Activated naive CD4-positive, alpha-beta T cell treated with anti-CD3 and anti-CD28 coated beads, Interleukin-2, amount 10 ng/mL, durations not matched to agents 7 days and 5 days (primary cell): ENCODE measurements around the gene ZBTB1.

Source experiments
- CTCF ChIA-PET: fragments of 350-600 bp; sonication (Branson Sonifier 250); formaldehyde crosslinking; loops from one replicate; lab custom pipeline; 2021; ENCODE audit warnings: antibody characterized with exemption; lab: Charles Lee
- DNase-seq: peaks from one replicate; pipeline ENCODE4 v3.0.0-alpha.2; 2020
- H3K27ac Mint-ChIP-seq: one replicate; pipeline ENCODE4 v1.8.0; 2021; ENCODE audit warnings: mild to moderate bottlenecking, moderate library complexity, mixed read lengths
- H3K27me3 Mint-ChIP-seq: one replicate; pipeline ENCODE4 v1.8.0; 2021; ENCODE audit warnings: mild to moderate bottlenecking, mixed read lengths
- H3K36me3 Mint-ChIP-seq: one replicate; pipeline ENCODE4 v1.8.0; 2021; ENCODE audit warnings: mixed read lengths
- H3K4me1 Mint-ChIP-seq: one replicate; pipeline ENCODE4 v1.8.0; 2021; ENCODE audit warnings: mixed read lengths
- H3K4me3 Mint-ChIP-seq: one replicate; pipeline ENCODE4 v1.8.0; 2021; ENCODE audit warnings: mild to moderate bottlenecking, moderate library complexity, mixed read lengths
- H3K9me3 Mint-ChIP-seq: one replicate; pipeline ENCODE4 v1.8.0; 2021; ENCODE audit warnings: mixed read lengths

The ZBTB1 gene

GRCh38 chr14:64475585-64476273 lies 28.8 kb upstream of the ZBTB1 start:
- H3K27me3 Mint-ChIP-seq: no peaks in the 10 kb centered on the region
- H3K4me3 Mint-ChIP-seq: no peak overlapping the region
- H3K36me3 Mint-ChIP-seq: peaks cover 4% of the 10 kb centered on the region
- H3K27ac Mint-ChIP-seq: no peak overlapping the region
- CTCF ChIA-PET: interaction anchor here (0.8 to 1.2 kb wide), 3 partner anchors 9 to 131 kb away, joined by 3 to 4 read pairs (median 3); no protein-coding TSS in a partner anchor
- no peaks in the 10 kb centered on the region for H3K4me1 Mint-ChIP-seq
- no peaks in the 10 kb centered on the region for H3K9me3 Mint-ChIP-seq
- no peak for DNase-seq

GRCh38 chr14:64476438-64476837 lies 28.1 kb upstream of the ZBTB1 start:
- Mint-ChIP-seq H3K4me1 (no peaks in the 10 kb centered on the region), H3K9me3 (no peaks in the 10 kb centered on the region), H3K27me3 (no peaks in the 10 kb centered on the region), H3K4me3 (no peak overlapping the region), H3K27ac (no peak overlapping the region), H3K36me3 (peaks cover 5% of the 10 kb centered on the region)
- CTCF ChIA-PET: interaction anchor here (1.1 to 4.8 kb wide), 4 partner anchors 9 to 160 kb away, joined by 3 to 36 read pairs (median 4); no protein-coding TSS in a partner anchor
- DNase-seq: no peak

GRCh38 chr14:64478634-64479250 lies 25.8 kb upstream of the ZBTB1 start:
- Mint-ChIP-seq H3K27me3 (no peaks in the 10 kb centered on the region), H3K9me3 (no peaks in the 10 kb centered on the region), H3K27ac (no peak overlapping the region), H3K36me3 (peaks cover 13% of the 10 kb centered on the region), H3K4me3 (no peak overlapping the region), H3K4me1 (no peaks in the 10 kb centered on the region)
- CTCF ChIA-PET: interaction anchor here (0.7 to 4.8 kb wide), 14 partner anchors 9 to 136 kb away, joined by 3 to 36 read pairs (median 5); no protein-coding TSS in a partner anchor
- DNase-seq: no peak

- no peak for DNase-seq
- no peak overlapping the region for H3K4me3 Mint-ChIP-seq
- H3K27ac Mint-ChIP-seq: no peak overlapping the region
- peaks cover 8% of the 10 kb centered on the region for H3K4me1 Mint-ChIP-seq
- peaks cover 50% of the 10 kb centered on the region for H3K36me3 Mint-ChIP-seq
- CTCF ChIA-PET: interaction anchor here (0.7 to 2.8 kb wide), 3 partner anchors 9 to 61 kb away, joined by 4 to 17 read pairs (median 10); no protein-coding TSS in a partner anchor
- no peaks in the 10 kb centered on the region for H3K27me3 Mint-ChIP-seq
- no peaks in the 10 kb centered on the region for H3K9me3 Mint-ChIP-seq
Measured at GRCh38 chr14:64488590-64489099, 15.9 kb upstream of the ZBTB1 start.

GRCh38 chr14:64491637-64492036 lies 12.9 kb upstream of the ZBTB1 start:
- CTCF ChIA-PET: interaction anchor here (1.2 to 2.8 kb wide), 2 partner anchors 12 to 62 kb away, joined by 3 to 17 read pairs; no protein-coding TSS in a partner anchor
- peaks cover 55% of the 10 kb centered on the region for H3K36me3 Mint-ChIP-seq
- DNase-seq: no peak
- no peak overlapping the region for H3K4me3 Mint-ChIP-seq
- no peak overlapping the region for H3K27ac Mint-ChIP-seq
- H3K9me3 Mint-ChIP-seq: no peaks in the 10 kb centered on the region
- H3K27me3 Mint-ChIP-seq: no peaks in the 10 kb centered on the region
- H3K4me1 Mint-ChIP-seq: peaks cover 17% of the 10 kb centered on the region

- peaks cover 56% of the 10 kb centered on the region for H3K36me3 Mint-ChIP-seq
- CTCF ChIA-PET: interaction anchor here (0.7 to 1.2 kb wide), 2 partner anchors 11 to 14 kb away, joined by 3 to 6 read pairs; no protein-coding TSS in a partner anchor
Measured at GRCh38 chr14:64493455-64493854, 11.1 kb upstream of the ZBTB1 start.

GRCh38 chr14:64495252-64495651 lies 9.3 kb upstream of the ZBTB1 start:
- no peak overlapping the region for H3K27ac Mint-ChIP-seq

More at GRCh38 chr14:64493455-64493854, 11.1 kb upstream of the ZBTB1 start:
- no peaks in the 10 kb centered on the region for H3K9me3 Mint-ChIP-seq
- peaks cover 29% of the 10 kb centered on the region for H3K4me1 Mint-ChIP-seq
- no peak overlapping the region for H3K4me3 Mint-ChIP-seq
- H3K27ac Mint-ChIP-seq: no peak overlapping the region
- no peaks in the 10 kb centered on the region for H3K27me3 Mint-ChIP-seq
- no peak for DNase-seq

GRCh38 chr14:64496764-64497163 lies 7.8 kb upstream of the ZBTB1 start:
- H3K27me3 Mint-ChIP-seq: no peaks in the 10 kb centered on the region
- DNase-seq: no peak
- H3K36me3 Mint-ChIP-seq: peaks cover 57% of the 10 kb centered on the region
- no peak overlapping the region for H3K27ac Mint-ChIP-seq
- H3K4me1 Mint-ChIP-seq: peaks cover 55% of the 10 kb centered on the region
- no peak overlapping the region for H3K4me3 Mint-ChIP-seq
- no peaks in the 10 kb centered on the region for H3K9me3 Mint-ChIP-seq
- CTCF ChIA-PET: interaction anchor here (0.6 to 2.6 kb wide), 3 partner anchors 13 to 22 kb away, joined by 3 to 14 read pairs (median 3); no protein-coding TSS in a partner anchor

More at GRCh38 chr14:64495252-64495651, 9.3 kb upstream of the ZBTB1 start:
- no peak for DNase-seq
- Mint-ChIP-seq H3K4me1 (peaks cover 43% of the 10 kb centered on the region), H3K36me3 (peaks cover 62% of the 10 kb centered on the region), H3K9me3 (no peaks in the 10 kb centered on the region), H3K27me3 (no peaks in the 10 kb centered on the region), H3K4me3 (no peak overlapping the region)
- CTCF ChIA-PET: interaction anchor here (1.2 to 1.4 kb wide), 2 partner anchors 16 kb away, joined by 3 to 6 read pairs; no protein-coding TSS in a partner anchor

GRCh38 chr14:64500088-64500487 lies 4.5 kb upstream of the ZBTB1 start:
- Mint-ChIP-seq H3K4me1 (peaks cover 50% of the 10 kb centered on the region), H3K9me3 (no peaks in the 10 kb centered on the region), H3K4me3 (peak overlapping the region; percentile 90), H3K36me3 (peaks cover 54% of the 10 kb centered on the region), H3K27me3 (peaks cover 4% of the 10 kb centered on the region), H3K27ac (peak overlapping the region; percentile 100)
- CTCF ChIA-PET: interaction anchor here (0.8 to 1.7 kb wide), 3 partner anchors 10 to 30 kb away, joined by 3 to 5 read pairs (median 4); no protein-coding TSS in a partner anchor
- no peak for DNase-seq

GRCh38 chr14:64501411-64502171 lies 3.0 kb upstream of the ZBTB1 start:
- Mint-ChIP-seq H3K4me1 (peaks cover 55% of the 10 kb centered on the region), H3K36me3 (peaks cover 57% of the 10 kb centered on the region), H3K4me3 (peak overlapping the region; percentile 90), H3K27me3 (peaks cover 4% of the 10 kb centered on the region), H3K9me3 (no peaks in the 10 kb centered on the region), H3K27ac (peak overlapping the region; percentile 100)
- DNase-seq: peak; percentile 23
- CTCF ChIA-PET: interaction anchor here (0.6 to 2.8 kb wide), 6 partner anchors 10 to 157 kb away, joined by 3 to 15 read pairs (median 4); no protein-coding TSS in a partner anchor

GRCh38 chr14:64502456-64502855 lies 2.1 kb upstream of the ZBTB1 start:
- peak; percentile 44 for DNase-seq
- Mint-ChIP-seq H3K9me3 (no peaks in the 10 kb centered on the region), H3K4me3 (peak overlapping the region; percentile 90), H3K27me3 (peaks cover 4% of the 10 kb centered on the region), H3K36me3 (peaks cover 57% of the 10 kb centered on the region), H3K4me1 (peaks cover 57% of the 10 kb centered on the region), H3K27ac (peak overlapping the region; percentile 100)
- CTCF ChIA-PET: interaction anchor here (0.6 to 2.8 kb wide), 6 partner anchors 9 to 158 kb away, joined by 3 to 15 read pairs (median 6); partner anchors contain the start of gene AKAP5

- Mint-ChIP-seq H3K4me1 (peaks cover 57% of the 10 kb centered on the region), H3K9me3 (no peaks in the 10 kb centered on the region), H3K36me3 (peaks cover 55% of the 10 kb centered on the region), H3K27ac (peak overlapping the region; percentile 100), H3K27me3 (peaks cover 4% of the 10 kb centered on the region), H3K4me3 (peak overlapping the region; percentile 90)
- CTCF ChIA-PET: interaction anchor here (0.6 to 2.8 kb wide), 5 partner anchors 8 to 134 kb away, joined by 3 to 15 read pairs (median 6); partner anchors contain the start of gene AKAP5
- DNase-seq: peak; percentile 49
Measured at GRCh38 chr14:64502887-64503433, 1.6 kb upstream of the ZBTB1 start.
